Smooth muscle cell (in vitro differentiated cells): Measurements from ENCODE around the gene EPPIN. TPM values are rescaled to one million over a fixed set of nuclear protein-coding genes. Genes with fewer than 3 reads are reported as not detected.

Source experiments
- DNase-seq: peaks from one replicate; lab custom pipeline; 2025; ENCODE audit not compliant: unreplicated experiment; lab: John Stamatoyannopoulos, UW
- H2AFZ ChIP-seq: fragments of 200-600 bp; sonication (generic); 2 replicates; pipeline ENCODE4 v1.6.0; 2016; ENCODE audit warnings: antibody characterized with exemption, low read depth, mild to moderate bottlenecking
- H3F3A ChIP-seq: fragments of 200-600 bp; sonication (generic); 2 replicates; pipeline ENCODE4 v1.6.0; 2017; ENCODE audit warnings: antibody characterized with exemption, low read depth
- H3K27ac ChIP-seq: fragments of 200-600 bp; sonication (generic); 2 replicates; pipeline ENCODE4 v1.5.1; 2016; ENCODE audit warnings: low read depth, mild to moderate bottlenecking
- H3K27me3 ChIP-seq: fragments of 200-600 bp; sonication (generic); 2 replicates; pipeline ENCODE4 v1.6.1; 2016; ENCODE audit warnings: low read depth, mild to moderate bottlenecking
- H3K36me3 ChIP-seq: fragments of 200-600 bp; sonication (generic); 2 replicates; pipeline ENCODE4 v1.5.1; 2016; ENCODE audit warnings: low read depth
- H3K4me1 ChIP-seq: fragments of 200-600 bp; sonication (generic); 2 replicates; pipeline ENCODE4 v1.5.1; 2016; ENCODE audit warnings: low read depth
- H3K4me2 ChIP-seq: fragments of 200-600 bp; sonication (generic); 2 replicates; pipeline ENCODE4 v1.6.0; 2016; ENCODE audit warnings: mild to moderate bottlenecking
- H3K4me3 ChIP-seq: fragments of 200-600 bp; sonication (generic); 2 replicates; pipeline ENCODE4 v1.5.1; 2016; ENCODE audit warnings: mild to moderate bottlenecking
- H3K79me2 ChIP-seq: fragments of 200-600 bp; sonication (generic); 2 replicates; pipeline ENCODE4 v1.6.0; 2016; ENCODE audit warnings: low read depth, mild to moderate bottlenecking
- H3K9ac ChIP-seq: fragments of 200-600 bp; sonication (generic); 2 replicates; pipeline ENCODE4 v1.6.0; 2016; ENCODE audit warnings: low read depth
- H3K9me3 ChIP-seq: fragments of 200-600 bp; sonication (generic); replicated peaks from 2 replicates; pipeline ENCODE4 v1.5.1; 2016; ENCODE audit warnings: low read depth
- H4K20me1 ChIP-seq: fragments of 200-600 bp; sonication (generic); 2 replicates; pipeline ENCODE4 v1.6.0; 2016; ENCODE audit warnings: low read depth
- WGBS: methylation state at CpG from one replicate; pipeline ENCODE4 v1.1.7; 2016; ENCODE audit warnings: low lambda C conversion rate; 5-methylcytosine and 5-hydroxymethylcytosine counted together
- polyA plus RNA-seq: library from polyadenylated mRNA; unstranded; fragments of >200 nt; fragmentation: Nextera tagmentation; extraction: Ambion mirVana; gene quantifications from 2 replicates; pipeline ENCODE4 v1.2.1, GENCODE V29; 2016
- total RNA-seq: library from RNA; depleted of rRNA; stranded (reverse); fragments of >200 nt; gene quantifications from 2 replicates; pipeline ENCODE4 v1.2.3, GENCODE V29; 2014
- TF ChIP-seq, protein P1 (sequence below): fragments of 200-600 bp; sonication (generic); IDR thresholded peaks from 2 replicates; pipeline ENCODE4 v1.5.1; 2017; ENCODE audit warnings: borderline replicate concordance, mild to moderate bottlenecking, antibody characterized with exemption; ENCODE audit not compliant: insufficient read depth, poor library complexity, severe bottlenecking

EPPIN gene
- total and polyA plus RNA-seq, 2 experiments from 2014 or later, result not detected

DNA sequence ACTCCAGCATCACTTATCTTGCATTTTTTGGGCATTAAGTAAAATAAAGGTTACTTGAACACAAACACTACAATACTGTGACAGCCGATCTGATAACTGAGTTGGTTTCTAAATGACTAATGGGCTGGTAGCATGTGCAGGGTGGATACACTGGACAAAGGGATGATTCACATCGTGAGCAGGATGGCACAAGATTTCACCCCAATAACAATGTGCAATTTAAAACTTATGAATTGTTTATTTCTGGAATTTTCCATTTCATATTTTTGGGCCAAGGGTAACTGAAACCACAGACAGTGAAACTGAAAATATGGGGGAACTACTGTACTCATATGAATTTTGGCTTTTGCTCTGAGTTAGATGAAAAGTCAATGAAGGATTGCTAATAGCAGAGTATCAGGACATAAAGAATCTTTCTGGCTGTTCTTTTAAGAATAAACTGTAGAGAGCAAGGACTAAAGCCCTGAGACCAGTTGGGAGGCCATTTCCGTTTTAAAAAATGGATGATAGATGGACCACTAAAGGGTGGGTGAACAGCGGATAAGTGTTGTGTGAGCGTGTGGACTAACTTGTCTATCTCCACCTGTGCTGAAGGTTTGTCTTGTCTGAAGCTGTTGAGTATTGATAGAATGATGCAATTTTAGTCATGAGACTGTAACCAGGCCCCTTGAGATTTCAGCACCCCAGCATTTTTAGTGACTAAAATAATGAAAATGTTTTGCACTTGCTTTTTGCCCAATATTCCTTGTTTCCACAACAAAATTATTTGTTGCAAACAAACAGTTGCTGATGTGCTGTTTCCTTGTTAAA is 40.0 kb downstream of the EPPIN start:
- no peaks in the 10 kb centered on the region for H4K20me1 ChIP-seq
- WGBS, result 91% methylated on average over 5 of the region's 5 CpGs
- DNase-seq, result no peak
- no peak overlapping the region for H3K27ac ChIP-seq
- no peaks in the 10 kb centered on the region for H3F3A ChIP-seq
- H3K27me3 ChIP-seq, result no peaks in the 10 kb centered on the region
- no peak overlapping the region for H3K4me2 ChIP-seq
- TF ChIP-seq, protein P1, sequence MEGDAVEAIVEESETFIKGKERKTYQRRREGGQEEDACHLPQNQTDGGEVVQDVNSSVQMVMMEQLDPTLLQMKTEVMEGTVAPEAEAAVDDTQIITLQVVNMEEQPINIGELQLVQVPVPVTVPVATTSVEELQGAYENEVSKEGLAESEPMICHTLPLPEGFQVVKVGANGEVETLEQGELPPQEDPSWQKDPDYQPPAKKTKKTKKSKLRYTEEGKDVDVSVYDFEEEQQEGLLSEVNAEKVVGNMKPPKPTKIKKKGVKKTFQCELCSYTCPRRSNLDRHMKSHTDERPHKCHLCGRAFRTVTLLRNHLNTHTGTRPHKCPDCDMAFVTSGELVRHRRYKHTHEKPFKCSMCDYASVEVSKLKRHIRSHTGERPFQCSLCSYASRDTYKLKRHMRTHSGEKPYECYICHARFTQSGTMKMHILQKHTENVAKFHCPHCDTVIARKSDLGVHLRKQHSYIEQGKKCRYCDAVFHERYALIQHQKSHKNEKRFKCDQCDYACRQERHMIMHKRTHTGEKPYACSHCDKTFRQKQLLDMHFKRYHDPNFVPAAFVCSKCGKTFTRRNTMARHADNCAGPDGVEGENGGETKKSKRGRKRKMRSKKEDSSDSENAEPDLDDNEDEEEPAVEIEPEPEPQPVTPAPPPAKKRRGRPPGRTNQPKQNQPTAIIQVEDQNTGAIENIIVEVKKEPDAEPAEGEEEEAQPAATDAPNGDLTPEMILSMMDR, result no peak
- no peak overlapping the region for H2AFZ ChIP-seq
- no peaks in the 10 kb centered on the region for H3K36me3 ChIP-seq
- H3K4me3 ChIP-seq, result no peak overlapping the region
- H3K9me3 ChIP-seq, result no peaks in the 10 kb centered on the region
- H3K79me2 ChIP-seq, result no peaks in the 10 kb centered on the region
- H3K9ac ChIP-seq, result no peak overlapping the region
- H3K4me1 ChIP-seq, result no peaks in the 10 kb centered on the region

DNA sequence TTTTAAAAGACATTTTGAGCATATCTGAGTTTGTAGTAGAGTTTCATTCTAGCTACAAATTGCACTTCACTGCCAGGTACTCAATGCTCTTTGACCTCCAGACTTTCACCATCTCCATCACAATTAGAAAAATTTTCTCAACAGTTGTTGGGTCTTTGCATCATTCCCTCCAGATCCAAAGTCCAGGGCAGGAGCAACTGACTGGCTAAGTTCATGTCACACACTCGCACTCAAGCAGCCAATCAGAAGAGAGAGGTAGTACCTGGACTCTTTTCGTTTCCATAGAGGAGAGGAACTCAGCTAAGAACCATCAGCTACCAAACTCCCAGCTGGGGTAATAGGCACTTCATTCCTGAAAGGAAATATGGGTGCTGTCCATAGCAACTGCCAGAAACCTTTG is 40.8 kb downstream of the EPPIN start:
- Histone ChIP-seq H4K20me1 (no peaks in the 10 kb centered on the region), H3K4me2 (no peak overlapping the region), H3K9ac (no peak overlapping the region), H3K27me3 (no peaks in the 10 kb centered on the region), H2AFZ (no peak overlapping the region), H3F3A (no peaks in the 10 kb centered on the region), H3K79me2 (no peaks in the 10 kb centered on the region), H3K4me1 (no peaks in the 10 kb centered on the region), H3K27ac (no peak overlapping the region), H3K4me3 (no peak overlapping the region), H3K9me3 (no peaks in the 10 kb centered on the region), H3K36me3 (no peaks in the 10 kb centered on the region)
- 88% methylated on average over 2 of the region's 2 CpGs for WGBS
- TF ChIP-seq, protein P1, result no peak
- no peak for DNase-seq

GRCh38 chr20:45503403-45503802 is 43.8 kb downstream of the EPPIN start:
- DNase-seq, result no peak
- no peak overlapping the region for H3K4me3 ChIP-seq
- H3K4me1 ChIP-seq, result no peaks in the 10 kb centered on the region
- no peaks in the 10 kb centered on the region for H3K27me3 ChIP-seq
- no peaks in the 10 kb centered on the region for H3F3A ChIP-seq
- H3K9ac ChIP-seq, result no peak overlapping the region
- TF ChIP-seq, protein P1, result no peak
- no peaks in the 10 kb centered on the region for H3K9me3 ChIP-seq
- H3K79me2 ChIP-seq, result no peaks in the 10 kb centered on the region
- 90% methylated on average over 2 of the region's 2 CpGs for WGBS
- H3K4me2 ChIP-seq, result no peak overlapping the region
- no peaks in the 10 kb centered on the region for H3K36me3 ChIP-seq
- H4K20me1 ChIP-seq, result no peaks in the 10 kb centered on the region
- H2AFZ ChIP-seq, result no peak overlapping the region
- H3K27ac ChIP-seq, result no peak overlapping the region

DNA sequence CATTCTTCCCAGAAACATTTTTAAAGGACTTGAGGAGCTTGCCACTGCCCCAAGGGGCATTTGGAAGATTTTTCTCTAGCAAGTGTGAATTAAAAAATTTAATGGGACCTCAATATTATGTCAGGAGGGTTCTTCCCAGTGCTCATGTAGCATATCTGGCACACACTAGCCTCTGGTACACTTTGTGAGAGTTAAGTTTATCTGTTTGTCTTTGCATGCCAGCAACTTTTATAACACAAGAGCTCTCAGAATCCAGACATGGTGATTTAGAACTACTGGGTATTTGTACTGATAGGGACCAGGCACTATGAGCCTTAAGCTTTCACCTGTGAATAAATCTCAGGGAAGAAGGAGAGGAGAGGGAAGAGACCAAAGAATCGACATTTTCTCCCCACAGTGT is 44.6 kb downstream of the EPPIN start:
- Histone ChIP-seq H4K20me1 (no peaks in the 10 kb centered on the region), H3K27me3 (no peaks in the 10 kb centered on the region), H3K4me1 (no peaks in the 10 kb centered on the region), H3K4me3 (no peak overlapping the region), H3K9ac (no peak overlapping the region), H3K9me3 (no peaks in the 10 kb centered on the region), H3K79me2 (no peaks in the 10 kb centered on the region), H3F3A (no peaks in the 10 kb centered on the region), H3K4me2 (no peak overlapping the region), H2AFZ (no peak overlapping the region), H3K27ac (no peak overlapping the region), H3K36me3 (no peaks in the 10 kb centered on the region)
- no peak for DNase-seq
- TF ChIP-seq, protein P1, result no peak
- WGBS, result 79% methylated on average over 1 of the region's 1 CpG
